HT1080 (cell line): ENCODE data around the gene ECHDC1. TPM values are rescaled to one million over a fixed set of nuclear protein-coding genes. Genes with fewer than 3 reads are reported as not detected.

ENCODE experiments used
- DNase-seq: peaks from one replicate; pipeline ENCODE4 v3.0.0-alpha.2; 2015; ENCODE audit warnings: low read depth
- total RNA-seq: library from RNA; depleted of rRNA; stranded (reverse); fragments of >200 nt; shearing (Covaris generic); gene quantifications from 2 replicates; pipeline ENCODE4 v1.2.3, GENCODE V29; 2014

Gene ECHDC1
- total RNA-seq, 1 experiment from 2014 or later: 53.1 TPM

- DNase-seq: no peak
Measured at GRCh38 chr6:127290391-127291265, 52.8 kb downstream of the ECHDC1 start.

- DNase-seq: no peak
Measured at GRCh38 chr6:127289934-127290333, 53.5 kb downstream of the ECHDC1 start.

- no peak for DNase-seq
Measured at GRCh38 chr6:127288705-127289104, 54.7 kb downstream of the ECHDC1 start.

DNA sequence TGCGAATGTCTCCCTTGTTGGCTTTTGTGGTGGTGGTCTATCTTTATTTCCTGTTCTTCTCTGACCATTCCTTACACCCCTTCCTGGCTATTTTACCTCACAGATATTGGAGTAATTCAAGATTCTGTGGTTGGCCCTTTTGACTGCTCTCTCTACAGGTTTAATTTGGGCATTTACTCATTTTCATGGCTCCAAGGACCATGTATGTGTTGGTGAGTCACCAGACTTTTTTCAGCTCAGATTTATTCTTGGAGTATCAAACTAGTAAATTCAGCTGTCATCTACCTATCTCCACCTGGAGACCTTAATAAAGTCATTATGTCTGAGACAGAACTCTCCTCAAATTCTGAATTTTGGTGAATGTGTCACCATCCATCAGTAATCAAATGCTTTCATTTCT, 61.2 kb downstream of the ECHDC1 start:
- DNase-seq: no peak

DNA sequence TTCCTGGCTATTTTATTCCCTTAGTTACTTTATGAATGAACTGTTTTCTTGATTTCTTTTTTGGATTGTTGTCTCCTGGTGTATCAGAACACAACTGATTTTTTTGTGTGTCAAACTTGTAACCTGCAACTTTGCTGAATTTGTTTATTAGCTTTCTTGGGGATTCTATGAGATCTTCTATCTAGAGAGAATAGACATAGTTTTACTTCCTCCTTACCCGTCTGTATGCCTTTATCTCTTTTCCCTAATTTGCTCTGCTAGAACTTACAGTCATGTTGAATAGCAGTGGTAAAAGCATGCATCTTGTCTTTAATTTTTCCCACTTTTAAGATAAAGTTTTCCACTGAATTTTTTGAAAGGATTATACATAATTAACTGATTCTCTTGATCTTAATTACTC, 63.6 kb downstream of the ECHDC1 start:
- DNase-seq: no peak

GRCh38 chr6:127277878-127278843, 65.2 kb downstream of the ECHDC1 start:
- no peak for DNase-seq

DNA sequence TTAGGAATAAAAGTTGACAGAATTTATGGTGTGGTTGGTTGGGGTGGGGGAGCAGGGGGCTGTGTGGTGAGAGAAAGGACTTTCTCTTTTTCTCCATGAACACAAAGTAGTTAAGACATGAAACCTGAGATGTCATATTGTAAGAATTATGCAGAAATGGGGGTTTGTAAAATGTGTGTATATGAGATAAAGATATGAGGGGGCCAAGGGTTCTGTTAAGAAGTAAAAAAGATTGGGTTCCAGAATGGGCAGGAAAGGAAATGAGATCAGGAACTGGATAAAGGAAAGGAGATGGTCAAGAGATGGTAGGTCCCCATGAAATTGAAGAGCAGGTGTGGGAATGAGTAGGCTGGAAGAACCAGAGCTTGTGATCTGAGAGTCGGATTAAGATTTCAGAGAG, 67.1 kb downstream of the ECHDC1 start:
- no peak for DNase-seq

GRCh38 chr6:127273499-127273898, 69.9 kb downstream of the ECHDC1 start:
- DNase-seq: no peak

DNA sequence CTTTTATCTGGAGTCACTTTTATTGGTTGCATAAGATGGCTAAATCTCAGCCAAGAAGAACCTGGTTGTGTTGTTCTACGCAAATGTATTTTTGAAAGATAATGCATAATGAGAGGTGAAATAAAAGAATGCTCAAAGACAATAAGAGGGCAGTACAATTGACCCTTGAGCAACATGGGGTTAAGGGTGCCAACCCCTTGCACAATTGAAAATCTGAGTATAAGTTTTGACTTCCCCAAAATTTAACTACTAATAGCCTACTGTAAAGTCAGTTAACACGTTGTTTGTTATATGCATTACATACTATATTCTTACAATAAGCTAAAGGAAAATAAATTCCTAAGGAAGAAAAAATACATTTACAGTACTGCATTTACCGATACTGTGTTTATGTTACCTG, 70.8 kb downstream of the ECHDC1 start:
- no peak for DNase-seq

GRCh38 chr6:127267646-127268625, 75.5 kb downstream of the ECHDC1 start:
- DNase-seq: no peak

- peak; percentile 54 for DNase-seq
Measured at GRCh38 chr6:127266892-127267645, 76.3 kb downstream of the ECHDC1 start.

GRCh38 chr6:127266178-127266891, 77.1 kb downstream of the ECHDC1 start, which contains the start of gene RNF146:
Gene RNF146, plus strand, starts transcription at chr6:127266864. Its CDS starts 13,475 bp downstream, at chr6:127280339.
- DNase-seq: peak; percentile 82

- no peak for DNase-seq
Measured at GRCh38 chr6:127263481-127263880, 79.9 kb downstream of the ECHDC1 start.

- no peak for DNase-seq
Measured at GRCh38 chr6:127262896-127263295, 80.5 kb downstream of the ECHDC1 start.

DNA sequence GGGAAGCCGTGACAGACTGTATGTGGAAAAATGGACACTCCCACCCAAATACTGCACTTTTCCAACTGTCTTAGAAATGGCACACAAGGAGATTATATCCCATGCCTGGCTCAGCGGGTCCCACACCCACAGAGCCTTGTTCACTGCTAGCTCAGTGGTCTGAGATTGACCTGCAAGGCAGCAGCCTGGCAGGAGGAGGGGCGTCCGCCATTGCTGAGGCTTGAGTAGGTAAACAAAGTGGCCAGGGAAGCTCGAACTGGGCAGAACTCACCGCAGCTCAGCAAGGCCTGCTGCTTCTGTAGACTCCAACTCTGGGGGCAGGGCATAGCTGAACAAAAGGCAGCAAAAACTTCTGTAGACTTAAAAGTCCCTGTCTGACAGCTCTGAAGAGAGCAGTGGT, 88.1 kb downstream of the ECHDC1 start:
- DNase-seq: no peak

- no peak for DNase-seq
Measured at GRCh38 chr6:127249621-127250020, 93.8 kb downstream of the ECHDC1 start.

DNA sequence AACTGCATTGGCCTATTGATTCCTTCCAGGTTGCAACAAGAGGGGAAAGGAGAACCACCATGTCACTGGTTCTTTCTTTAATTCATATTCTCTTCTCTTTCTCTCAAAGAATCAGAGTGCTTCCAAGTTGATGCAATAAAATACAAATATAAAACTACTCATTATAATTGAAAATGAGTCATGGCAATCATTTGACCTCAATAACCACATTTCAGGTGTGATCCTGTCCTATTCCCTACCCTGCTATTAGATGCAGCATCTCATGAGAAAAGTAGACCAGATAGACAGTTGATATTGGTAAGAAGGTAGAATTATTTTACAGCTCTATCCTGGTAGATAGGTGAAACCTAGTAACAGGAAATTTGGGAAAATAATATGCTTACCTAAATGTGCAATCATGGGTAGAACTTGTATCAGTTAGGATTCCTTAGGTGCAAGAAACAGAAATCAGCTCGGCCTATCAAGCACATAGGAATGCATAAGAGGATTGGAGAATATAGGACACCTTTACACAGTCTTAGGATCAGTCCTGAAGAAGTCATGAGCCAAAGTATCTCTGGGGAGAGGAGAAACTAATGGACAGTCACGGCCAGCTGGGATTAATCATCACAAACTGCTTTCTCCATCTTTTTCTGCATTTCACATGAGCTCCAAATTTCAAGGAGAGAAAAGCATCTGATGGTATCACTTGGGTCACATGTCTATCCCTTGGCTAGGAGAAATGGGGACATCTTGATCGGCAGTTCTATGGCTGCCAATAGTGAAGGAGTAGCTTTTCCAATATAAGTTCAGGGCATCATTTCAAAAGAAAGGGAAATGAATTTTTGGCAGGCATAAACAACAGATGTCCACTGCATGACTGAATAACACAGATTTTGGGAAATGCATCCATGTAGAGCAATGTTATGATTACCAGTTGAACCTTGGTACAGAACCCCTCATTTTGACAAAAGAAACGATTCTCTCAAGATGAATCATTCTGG, 96.0 kb downstream of the ECHDC1 start:
- DNase-seq: peak; percentile 7

DNA sequence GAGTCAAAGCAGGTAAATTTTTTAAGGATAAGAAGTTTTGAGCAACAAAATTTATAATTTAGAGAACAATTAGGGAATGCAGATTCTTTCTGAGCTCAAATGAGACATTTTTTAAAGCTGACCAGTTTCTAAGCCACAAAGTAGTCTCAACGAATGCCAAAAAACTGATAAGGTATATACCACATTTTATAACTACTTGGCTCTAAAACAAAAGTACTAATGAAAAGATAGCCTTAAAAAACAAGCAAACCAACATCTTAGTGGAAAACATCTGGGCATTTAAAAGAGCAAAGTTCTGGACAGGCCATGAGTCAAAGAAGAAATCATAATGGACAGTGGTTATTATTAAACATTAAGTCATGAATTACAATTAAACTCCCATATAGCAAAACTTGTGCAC, 99.9 kb downstream of the ECHDC1 start:
- DNase-seq: no peak
